ENCODE data around the gene JSRP1.

JSRP1 gene

GRCh38 chr19:2246801-2247361, 9.3 kb downstream of the JSRP1 start:
- DNase-seq (ENCODE audit: low spot score): no peak

GRCh38 chr19:2246014-2246620, 10.1 kb downstream of the JSRP1 start:
- no peak for DNase-seq (ENCODE audit: low spot score)

GRCh38 chr19:2245273-2245672, 10.9 kb downstream of the JSRP1 start:
- DNase-seq (ENCODE audit: low spot score): no peak

GRCh38 chr19:2244486-2244885, 11.7 kb downstream of the JSRP1 start:
- DNase-seq (ENCODE audit: low spot score): no peak

- no peak for DNase-seq (ENCODE audit: low spot score)
Observed at GRCh38 chr19:2244125-2244411, 12.1 kb downstream of the JSRP1 start.

GRCh38 chr19:2243274-2244124, 12.7 kb downstream of the JSRP1 start:
- DNase-seq (ENCODE audit: low spot score): no peak

GRCh38 chr19:2242816-2243215, 13.4 kb downstream of the JSRP1 start:
- DNase-seq (ENCODE audit: low spot score): no peak

GRCh38 chr19:2242092-2242537, 14.1 kb downstream of the JSRP1 start:
- no peak for DNase-seq (ENCODE audit: low spot score)

- no peak for DNase-seq (ENCODE audit: low spot score)
Observed at GRCh38 chr19:2240881-2241760, 15.1 kb downstream of the JSRP1 start.

GRCh38 chr19:2239771-2240770, 16.1 kb downstream of the JSRP1 start:
- no peak for DNase-seq (ENCODE audit: low spot score)

- DNase-seq (ENCODE audit: low spot score): no peak
Observed at GRCh38 chr19:2239173-2239572, 17.0 kb downstream of the JSRP1 start.

- no peak for DNase-seq (ENCODE audit: low spot score)
Observed at GRCh38 chr19:2237869-2238153, 18.4 kb downstream of the JSRP1 start.

- DNase-seq (ENCODE audit: low spot score): no peak
Observed at GRCh38 chr19:2237051-2237868, 19.0 kb downstream of the JSRP1 start.

- peak; percentile 98 for DNase-seq (ENCODE audit: low spot score)
Observed at GRCh38 chr19:2236314-2237050, 19.7 kb downstream of the JSRP1 start, which contains the start of the genes PLEKHJ1 and SF3A2. Gene PLEKHJ1, minus strand, starts transcription at chr19:2236329. Its CDS starts 81 bp downstream, at chr19:2236248. Gene SF3A2, plus strand, starts transcription at chr19:2236824. Its CDS starts 6,595 bp downstream, at chr19:2243419.

- DNase-seq (ENCODE audit: low spot score): no peak
Observed at GRCh38 chr19:2236064-2236313, 20.2 kb downstream of the JSRP1 start.

- DNase-seq (ENCODE audit: low spot score): no peak
Observed at GRCh38 chr19:2235381-2236063, 20.7 kb downstream of the JSRP1 start.

GRCh38 chr19:2234996-2235380, 21.2 kb downstream of the JSRP1 start:
- DNase-seq (ENCODE audit: low spot score): no peak

- no peak for DNase-seq (ENCODE audit: low spot score)
Observed at GRCh38 chr19:2233601-2234280, 22.5 kb downstream of the JSRP1 start.
